Activated naive CD4-positive, alpha-beta T cell treated with anti-CD3 and anti-CD28 coated beads for 36 hours (primary cell): Measurements from ENCODE around the gene BCAP31. TPM values are rescaled to one million over a fixed set of nuclear protein-coding genes. Genes with fewer than 3 reads are reported as not detected.
"Not testable (repeated sequence)": the region's sequence is repeated elsewhere in the genome, so short reads cannot be mapped to it uniquely, and the experiment has no call there.

Experiments used
- CTCF ChIA-PET: fragments of 350-600 bp; sonication (Branson Sonifier 250); formaldehyde crosslinking; loops from one replicate; lab custom pipeline; 2021; ENCODE audit warnings: antibody characterized with exemption; lab: Charles Lee
- DNase-seq: peaks from one replicate; pipeline ENCODE4 v3.0.0-alpha.2; 2020
- H3K27ac Mint-ChIP-seq: one replicate; pipeline ENCODE4 v1.8.0; 2021; ENCODE audit warnings: mild to moderate bottlenecking, mixed read lengths
- H3K27me3 Mint-ChIP-seq: one replicate; pipeline ENCODE4 v1.8.0; 2021; ENCODE audit warnings: low read depth, mixed read lengths
- H3K36me3 Mint-ChIP-seq: one replicate; pipeline ENCODE4 v1.8.0; 2021; ENCODE audit warnings: low read depth, mixed read lengths
- H3K4me1 Mint-ChIP-seq: one replicate; pipeline ENCODE4 v1.8.0; 2021; ENCODE audit warnings: low read depth, mixed read lengths
- H3K4me3 Mint-ChIP-seq: one replicate; pipeline ENCODE4 v1.8.0; 2021; ENCODE audit warnings: mild to moderate bottlenecking, moderate library complexity, mixed read lengths
- H3K9me3 Mint-ChIP-seq: one replicate; pipeline ENCODE4 v1.8.0; 2021; ENCODE audit warnings: mixed read lengths
- intact Hi-C: fragments of 100-400 bp; cut with micrococcal nuclease; formaldehyde crosslinking; loops from one replicate; pipeline ENCODE4 v1.15.1; 2023
- total RNA-seq, 2 experiments: library from RNA; stranded (reverse); gene quantifications; one replicate each; pipeline ENCODE4 v1.2.3, GENCODE V29; 2021

Gene BCAP31
- total RNA-seq, 2 experiments from 2014 or later, result 69.5 to 71.2 TPM

GRCh38 chrX:153692611-153693156 lies 31.5 kb downstream of the BCAP31 start:
- CTCF ChIA-PET, result no interaction called here
- no peak overlapping the region for H3K4me3 Mint-ChIP-seq
- no peak for DNase-seq
- H3K36me3 Mint-ChIP-seq, result peaks cover 3% of the 10 kb centered on the region
- peak overlapping the region; percentile 68 for H3K27ac Mint-ChIP-seq
- H3K4me1 Mint-ChIP-seq, result no peaks in the 10 kb centered on the region
- H3K9me3 Mint-ChIP-seq, result no peaks in the 10 kb centered on the region
- intact Hi-C loops, result no loop called here
- peaks cover 2% of the 10 kb centered on the region for H3K27me3 Mint-ChIP-seq

GRCh38 chrX:153692003-153692402 lies 32.2 kb downstream of the BCAP31 start:
- H3K4me1 Mint-ChIP-seq, result no peaks in the 10 kb centered on the region
- H3K4me3 Mint-ChIP-seq, result no peak overlapping the region
- no peak overlapping the region for H3K27ac Mint-ChIP-seq
- H3K9me3 Mint-ChIP-seq, result no peaks in the 10 kb centered on the region
- DNase-seq, result no peak
- peaks cover 2% of the 10 kb centered on the region for H3K27me3 Mint-ChIP-seq
- intact Hi-C loops, result no loop called here
- no peaks in the 10 kb centered on the region for H3K36me3 Mint-ChIP-seq
- CTCF ChIA-PET, result no interaction called here

GRCh38 chrX:153691032-153691827 lies 33.0 kb downstream of the BCAP31 start:
- H3K9me3 Mint-ChIP-seq, DNase-seq, H3K27me3 Mint-ChIP-seq, H3K4me3 Mint-ChIP-seq, H3K27ac Mint-ChIP-seq, H3K36me3 Mint-ChIP-seq, intact Hi-C loops, CTCF ChIA-PET, H3K4me1 Mint-ChIP-seq: not testable (repeated sequence)

- CTCF ChIA-PET, result no interaction called here
- intact Hi-C loops, result no loop called here
- no peak for DNase-seq
- no peaks in the 10 kb centered on the region for H3K4me1 Mint-ChIP-seq
- H3K27ac Mint-ChIP-seq, result no peak overlapping the region
- no peak overlapping the region for H3K4me3 Mint-ChIP-seq
- peaks cover 4% of the 10 kb centered on the region for H3K27me3 Mint-ChIP-seq
- no peaks in the 10 kb centered on the region for H3K9me3 Mint-ChIP-seq
- H3K36me3 Mint-ChIP-seq, result no peaks in the 10 kb centered on the region
Measured at GRCh38 chrX:153690466-153690865, 33.7 kb downstream of the BCAP31 start.

- CTCF ChIA-PET, result no interaction called here
- H3K9me3 Mint-ChIP-seq, result no peaks in the 10 kb centered on the region
- intact Hi-C loops, result no loop called here
- H3K27me3 Mint-ChIP-seq, result peaks cover 4% of the 10 kb centered on the region
- no peaks in the 10 kb centered on the region for H3K4me1 Mint-ChIP-seq
- no peak overlapping the region for H3K27ac Mint-ChIP-seq
- H3K4me3 Mint-ChIP-seq, result no peak overlapping the region
- no peaks in the 10 kb centered on the region for H3K36me3 Mint-ChIP-seq
- DNase-seq, result no peak
Measured at GRCh38 chrX:153689654-153690465, 34.3 kb downstream of the BCAP31 start.

- Mint-ChIP-seq H3K27ac (no peak overlapping the region), H3K4me1 (no peaks in the 10 kb centered on the region), H3K36me3 (no peaks in the 10 kb centered on the region), H3K4me3 (no peak overlapping the region), H3K27me3 (peaks cover 4% of the 10 kb centered on the region), H3K9me3 (no peaks in the 10 kb centered on the region)
- intact Hi-C loops, result no loop called here
- CTCF ChIA-PET, result no interaction called here
- no peak for DNase-seq
Measured at GRCh38 chrX:153688911-153689590, 35.1 kb downstream of the BCAP31 start.

GRCh38 chrX:153688506-153688905 lies 35.7 kb downstream of the BCAP31 start:
- CTCF ChIA-PET, result no interaction called here
- no peak overlapping the region for H3K27ac Mint-ChIP-seq
- intact Hi-C loops, result no loop called here

GRCh38 chrX:153688071-153688470 lies 36.1 kb downstream of the BCAP31 start:
- Mint-ChIP-seq H3K27ac (no peak overlapping the region), H3K4me3 (no peak overlapping the region), H3K4me1 (no peaks in the 10 kb centered on the region), H3K27me3 (peaks cover 4% of the 10 kb centered on the region), H3K9me3 (no peaks in the 10 kb centered on the region), H3K36me3 (no peaks in the 10 kb centered on the region)
- CTCF ChIA-PET, result interaction anchor here (2.1 kb wide), 1 partner anchor 20 kb away, joined by 5 read pairs; no protein-coding TSS in a partner anchor
- DNase-seq, result no peak
- intact Hi-C loops, result no loop called here

More at GRCh38 chrX:153688506-153688905, 35.7 kb downstream of the BCAP31 start:
- Mint-ChIP-seq H3K9me3 (no peaks in the 10 kb centered on the region), H3K4me1 (no peaks in the 10 kb centered on the region), H3K36me3 (no peaks in the 10 kb centered on the region), H3K4me3 (no peak overlapping the region), H3K27me3 (peaks cover 4% of the 10 kb centered on the region)
- no peak for DNase-seq

GRCh38 chrX:153687121-153688039 lies 36.8 kb downstream of the BCAP31 start, which contains the start of gene SLC6A8:
SLC6A8 (plus strand) TSS chrX:153687926; CDS start chrX:153688575, 649 bp downstream.
- Mint-ChIP-seq H3K36me3 (no peaks in the 10 kb centered on the region), H3K4me1 (no peaks in the 10 kb centered on the region), H3K4me3 (peak within 1 kb of the TSS; percentile 61), H3K9me3 (no peaks in the 10 kb centered on the region), H3K27me3 (peaks cover 4% of the 10 kb centered on the region), H3K27ac (no peak within 1 kb of the TSS)
- DNase-seq, result peak; percentile 42
- CTCF ChIA-PET, result interaction anchor here (0.5 to 2.1 kb wide), 6 partner anchors 12 to 856 kb away, joined by 3 to 5 read pairs (median 3); no protein-coding TSS in a partner anchor
- intact Hi-C loops, result loop anchor here (1.0 to 2.0 kb wide), 2 partner anchors 21 to 67 kb away; no protein-coding TSS in a partner anchor

- H3K27ac Mint-ChIP-seq, result no peak overlapping the region
- H3K9me3 Mint-ChIP-seq, result no peaks in the 10 kb centered on the region
Measured at GRCh38 chrX:153686711-153687110, 37.5 kb downstream of the BCAP31 start.

More at GRCh38 chrX:153686711-153687110, 37.5 kb downstream of the BCAP31 start:
- Mint-ChIP-seq H3K36me3 (no peaks in the 10 kb centered on the region), H3K4me3 (no peak overlapping the region), H3K27me3 (peaks cover 4% of the 10 kb centered on the region), H3K4me1 (no peaks in the 10 kb centered on the region)
- intact Hi-C loops, result loop anchor here (1.0 to 2.0 kb wide), 2 partner anchors 22 to 68 kb away; no protein-coding TSS in a partner anchor
- CTCF ChIA-PET, result interaction anchor here (0.5 to 2.1 kb wide), 6 partner anchors 11 to 857 kb away, joined by 3 to 5 read pairs (median 3); no protein-coding TSS in a partner anchor
- DNase-seq, result no peak
